G401 (cell line): ENCODE results near the gene EHF. TPM values are rescaled to one million over a fixed set of nuclear protein-coding genes. Genes with fewer than 3 reads are reported as not detected.

Experiments
- DNase-seq: peaks from one replicate; pipeline ENCODE4 v3.0.0-alpha.2; 2015; ENCODE audit warnings: low spot score
- in situ Hi-C: cut with HindIII; loops from 2 replicates; pipeline ENCODE4 v1.10.0; 2016; ENCODE audit warnings: low sequenced_read_pairs, mixed read lengths
- total RNA-seq: library from RNA; depleted of rRNA; stranded (reverse); fragments of >200 nt; shearing (Covaris generic); gene quantifications from 2 replicates; pipeline ENCODE4 v1.2.3, GENCODE V29; 2014

The EHF gene
- total RNA-seq, 1 experiment from 2014 or later = not detected

DNA sequence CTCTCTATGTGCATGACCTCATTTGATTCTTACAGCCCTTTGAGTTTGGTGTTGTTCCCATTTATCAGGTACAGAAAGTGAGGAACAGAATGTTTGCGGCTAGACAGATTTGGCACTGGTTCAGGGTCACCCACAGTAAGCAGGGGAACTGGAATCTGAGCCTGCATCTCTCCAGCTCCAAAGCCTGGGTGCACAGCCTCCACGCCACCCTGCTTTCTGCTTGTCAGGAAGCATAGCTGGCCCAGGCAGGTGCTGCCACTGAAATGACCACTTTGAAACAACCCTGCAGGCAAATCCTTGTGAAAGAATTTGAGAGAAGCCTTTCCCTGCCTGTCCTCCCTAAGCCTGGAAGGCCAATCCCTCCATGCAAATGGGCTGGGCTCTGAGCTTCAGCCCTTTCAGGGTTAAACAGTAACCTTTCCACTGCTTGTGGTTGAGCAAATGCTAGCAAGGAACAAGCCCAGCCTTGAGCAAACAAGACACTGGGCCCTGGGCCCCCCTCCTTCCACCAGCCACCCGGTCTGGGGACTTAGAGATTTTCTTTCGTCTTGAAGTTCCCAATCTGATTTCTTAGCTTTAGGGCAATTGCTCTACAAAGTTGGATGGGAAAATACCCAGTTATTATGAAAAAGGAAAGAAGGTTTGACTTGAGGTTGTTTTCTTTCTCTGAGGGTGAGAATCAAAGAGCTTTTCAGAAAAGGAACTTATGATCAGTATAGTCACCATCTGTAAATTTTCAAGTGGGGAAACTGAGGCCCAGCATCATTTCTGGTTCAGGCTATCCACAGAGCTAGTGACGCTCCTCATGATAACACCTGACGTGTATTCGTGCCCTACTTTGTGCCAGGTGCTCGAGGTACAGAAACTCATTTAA lies 19.4 kb downstream of the EHF start:
- in situ Hi-C loops = no loop called here
- DNase-seq = no peak

- in situ Hi-C loops = no loop called here
- no peak for DNase-seq
Observed at GRCh38 chr11:34640924-34641275, 20.0 kb downstream of the EHF start.

- in situ Hi-C loops = no loop called here
- DNase-seq = no peak
Observed at GRCh38 chr11:34641456-34641855, 20.6 kb downstream of the EHF start.

GRCh38 chr11:34642001-34642554 lies 21.2 kb downstream of the EHF start:
- in situ Hi-C loops = no loop called here

DNA sequence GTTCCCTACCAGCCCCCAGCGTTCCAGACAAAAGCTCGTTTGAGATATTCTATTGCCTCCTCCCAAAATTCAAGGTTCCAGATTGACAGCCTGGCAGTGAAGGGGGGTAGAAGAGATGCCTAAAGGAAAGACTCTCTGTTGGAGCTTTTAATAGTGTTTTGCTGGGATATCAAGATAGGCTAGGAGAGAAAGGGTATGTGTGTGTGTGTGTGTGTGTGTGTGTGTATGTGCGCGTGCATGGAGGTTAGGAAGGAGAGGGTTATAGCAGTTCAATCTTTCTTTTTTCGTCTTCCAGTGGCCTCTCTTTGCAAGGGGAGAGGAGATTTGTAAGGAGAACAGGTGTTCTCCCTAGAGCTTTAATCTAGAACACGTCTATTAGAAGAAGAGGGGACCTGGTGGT lies 22.0 kb downstream of the EHF start:
- DNase-seq = no peak
- in situ Hi-C loops = no loop called here

More at GRCh38 chr11:34642001-34642554, 21.2 kb downstream of the EHF start:
- DNase-seq = no peak

DNA sequence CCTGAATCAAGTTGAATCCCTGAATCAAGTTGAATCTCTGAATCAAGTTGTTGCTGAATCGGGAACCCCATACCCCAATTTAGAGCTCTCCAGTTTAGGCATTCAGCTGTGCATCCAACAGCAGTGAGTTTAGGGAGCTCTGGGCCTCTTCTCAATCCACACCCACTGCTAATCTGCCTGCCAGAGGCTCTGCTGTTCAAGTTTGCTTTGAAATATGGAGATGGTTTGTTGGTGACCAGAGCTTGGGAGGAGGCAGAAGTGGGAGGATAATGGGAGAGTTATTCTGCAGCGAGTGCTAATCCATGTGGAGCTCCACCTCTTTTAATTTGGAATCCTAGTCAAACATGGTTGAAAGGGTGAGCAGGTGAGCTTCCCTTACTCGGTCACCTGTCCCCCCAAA lies 22.4 kb downstream of the EHF start:
- in situ Hi-C loops = no loop called here
- DNase-seq = no peak

GRCh38 chr11:34643846-34644245 lies 23.0 kb downstream of the EHF start:
- in situ Hi-C loops = no loop called here
- DNase-seq = no peak

DNA sequence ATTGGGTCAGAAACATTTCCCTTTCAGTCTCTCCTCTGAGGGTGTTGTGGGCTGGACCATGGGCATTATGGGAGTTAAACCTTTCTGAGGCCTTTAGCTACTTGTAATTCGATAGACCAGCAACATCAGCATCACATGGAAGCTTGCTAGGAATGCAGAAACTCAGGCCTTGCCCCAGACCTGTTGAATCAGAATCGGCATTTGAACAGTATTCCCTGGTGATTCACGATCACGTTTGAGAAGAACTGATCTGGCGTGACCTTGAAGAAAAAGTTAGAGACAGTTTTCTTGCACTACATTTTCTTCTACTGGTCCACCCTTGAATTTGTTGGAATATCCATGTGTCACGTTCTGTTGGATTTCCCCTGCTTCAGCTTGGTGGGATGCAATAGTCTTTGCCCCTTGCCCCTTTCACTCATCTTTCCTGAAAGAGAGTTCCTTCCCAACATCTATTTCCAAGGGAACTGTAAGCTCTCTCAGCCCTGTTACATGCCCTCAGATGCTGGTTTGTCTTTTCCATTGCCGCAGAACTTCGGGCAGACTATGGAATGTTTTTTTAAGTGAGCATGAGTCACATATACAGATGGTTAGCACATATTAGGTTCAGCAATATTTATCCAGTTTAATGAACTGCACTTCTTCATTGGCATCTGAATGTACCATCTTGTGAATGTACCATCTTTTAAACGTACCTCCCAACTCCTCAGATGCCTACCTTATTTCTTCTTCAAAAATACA lies 23.9 kb downstream of the EHF start:
- no peak for DNase-seq
- in situ Hi-C loops = no loop called here

GRCh38 chr11:34646431-34646830 lies 25.5 kb downstream of the EHF start:
- in situ Hi-C loops = no loop called here
- DNase-seq = no peak

- no peak for DNase-seq
- in situ Hi-C loops = no loop called here
Observed at GRCh38 chr11:34647131-34647530, 26.2 kb downstream of the EHF start.

DNA sequence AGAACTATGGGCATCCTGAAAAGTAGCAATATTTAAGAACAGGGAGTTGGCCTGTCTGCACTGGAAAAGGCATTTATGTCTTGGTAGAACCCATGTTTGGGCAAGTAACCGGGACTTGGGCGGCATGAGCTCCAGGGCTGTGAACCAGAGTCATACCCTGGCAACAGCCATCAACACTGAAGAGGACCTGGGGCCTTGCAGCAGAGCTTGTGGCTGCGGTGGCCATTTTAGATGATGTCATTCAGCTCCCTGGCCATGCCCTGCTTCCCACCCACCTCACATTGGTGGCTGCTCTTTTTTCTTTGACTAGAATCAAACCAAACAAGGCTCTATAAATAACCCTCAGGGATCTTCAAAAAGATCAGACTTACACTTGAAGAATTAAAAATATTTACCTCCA lies 26.6 kb downstream of the EHF start:
- in situ Hi-C loops = no loop called here
- no peak for DNase-seq

GRCh38 chr11:34648036-34648435 lies 27.1 kb downstream of the EHF start:
- in situ Hi-C loops = no loop called here

GRCh38 chr11:34649597-34649996 lies 28.7 kb downstream of the EHF start:
- in situ Hi-C loops = no loop called here
- no peak for DNase-seq

More at GRCh38 chr11:34648036-34648435, 27.1 kb downstream of the EHF start:
- DNase-seq = no peak

GRCh38 chr11:34650528-34650927 lies 29.6 kb downstream of the EHF start:
- in situ Hi-C loops = no loop called here
- DNase-seq = no peak

GRCh38 chr11:34651551-34651950 lies 30.7 kb downstream of the EHF start:
- in situ Hi-C loops = no loop called here
- no peak for DNase-seq

GRCh38 chr11:34652191-34652973 lies 31.5 kb downstream of the EHF start:
- no peak for DNase-seq
- in situ Hi-C loops = no loop called here

GRCh38 chr11:34653031-34653430 lies 32.1 kb downstream of the EHF start:
- in situ Hi-C loops = no loop called here
- no peak for DNase-seq

GRCh38 chr11:34653851-34654482 lies 33.1 kb downstream of the EHF start:
- in situ Hi-C loops = no loop called here
- DNase-seq = no peak
